Right ventricle myocardium inferior (tissue), 1 donor: ENCODE measurements around the gene TMEM170A. TPM values are rescaled to one million over a fixed set of nuclear protein-coding genes. Genes with fewer than 3 reads are reported as not detected.
"Not testable (repeated sequence)": the region's sequence is repeated elsewhere in the genome, so short reads cannot be mapped to it uniquely, and the experiment has no call there.

Experiments
- ATAC-seq: fragments of 200-7000 bp; cut with Tn5 transposase; one replicate; pipeline ENCODE4 v1.9.1; 2020; ENCODE audit warnings: mild to moderate bottlenecking, moderate library complexity
- DNase-seq: peaks from one replicate; pipeline ENCODE4 v3.0.0; 2021; ENCODE audit errors: missing footprints
- intact Hi-C: fragments of 100-400 bp; cut with DNase I; formaldehyde crosslinking; loops from one replicate; pipeline ENCODE4 v1.11.0; 2022
- total RNA-seq: library from RNA; stranded (reverse); fragmentation: NEBNext Ultra II Directional; extraction: Animal tissue kit (Norgen Biotek cat#: 25700); gene quantifications from one replicate; pipeline ENCODE4 v1.2.1, GENCODE V29; 2021
- donor health status: DM: no; HTN: yes; CAD: no; lungs with severe emphysema.

TMEM170A gene
- total RNA-seq, 1 donor from 2014 or later: 9.6 TPM

DNA sequence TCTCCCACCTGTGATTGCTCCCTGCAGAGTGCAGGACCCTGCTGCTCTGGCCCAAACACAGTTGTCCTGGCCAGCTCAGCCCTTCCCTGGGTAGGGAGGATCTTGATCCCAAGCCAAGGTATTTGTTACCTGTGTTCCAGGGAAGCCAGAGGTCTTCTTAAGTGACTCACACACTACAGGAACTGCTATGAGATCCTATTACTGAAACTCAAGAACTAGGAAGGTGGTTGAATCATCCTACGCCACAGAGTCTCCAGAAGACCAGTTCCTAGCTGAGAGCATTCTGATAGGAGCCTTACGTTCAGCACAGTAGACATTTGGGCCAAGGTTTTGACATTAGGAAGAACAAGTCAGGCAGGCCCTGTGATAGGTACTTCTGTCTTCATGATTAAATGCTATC, 18.7 kb upstream of the TMEM170A start:
- DNase-seq (no peak), ATAC-seq (no peak)
- intact Hi-C loops: no loop called here

- ATAC-seq: no peak
- intact Hi-C loops: no loop called here
Observed at GRCh38 chr16:75482434-75483205, 18.1 kb upstream of the TMEM170A start.

GRCh38 chr16:75481475-75481874, 17.0 kb upstream of the TMEM170A start:
- DNase-seq (no peak), ATAC-seq (no peak)
- intact Hi-C loops: no loop called here

More at GRCh38 chr16:75482434-75483205, 18.1 kb upstream of the TMEM170A start:
- DNase-seq: no peak

DNA sequence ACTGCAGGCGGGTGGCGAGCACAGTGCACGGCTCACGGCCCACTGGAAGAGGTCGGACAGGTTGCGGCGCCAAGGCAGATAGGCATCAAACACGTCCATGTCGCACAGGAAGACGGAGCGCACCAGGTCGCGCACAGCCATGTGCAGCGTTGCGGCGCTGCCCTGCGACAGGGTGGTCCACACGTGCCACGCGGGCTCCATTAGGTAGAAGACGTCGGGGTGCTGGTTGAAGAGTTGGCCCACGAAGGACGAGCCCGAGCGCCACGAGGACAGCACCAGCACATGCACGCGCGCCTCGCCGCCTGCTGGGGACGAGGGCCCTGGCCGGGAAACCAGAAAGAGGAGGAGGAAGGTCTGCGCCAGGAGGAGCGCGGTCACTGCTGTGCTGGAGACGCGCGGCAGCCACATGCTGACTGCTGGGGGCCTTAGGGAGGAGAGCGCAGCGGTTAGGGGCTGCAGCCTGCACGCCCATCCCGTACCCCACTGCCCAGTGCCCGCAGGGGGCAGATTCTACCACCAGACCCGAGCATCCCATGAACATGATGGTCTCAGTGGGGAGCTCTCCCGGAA, 15.0 kb upstream of the TMEM170A start:
- intact Hi-C loops: no loop called here
- DNase-seq (no peak), ATAC-seq (no peak)

GRCh38 chr16:75478480-75479345, 14.2 kb upstream of the TMEM170A start:
- no peak for DNase-seq
- ATAC-seq: no peak
- intact Hi-C loops: no loop called here

GRCh38 chr16:75477680-75478473, 13.4 kb upstream of the TMEM170A start:
- intact Hi-C loops: no loop called here
- ATAC-seq (no peak), DNase-seq (no peak)

DNA sequence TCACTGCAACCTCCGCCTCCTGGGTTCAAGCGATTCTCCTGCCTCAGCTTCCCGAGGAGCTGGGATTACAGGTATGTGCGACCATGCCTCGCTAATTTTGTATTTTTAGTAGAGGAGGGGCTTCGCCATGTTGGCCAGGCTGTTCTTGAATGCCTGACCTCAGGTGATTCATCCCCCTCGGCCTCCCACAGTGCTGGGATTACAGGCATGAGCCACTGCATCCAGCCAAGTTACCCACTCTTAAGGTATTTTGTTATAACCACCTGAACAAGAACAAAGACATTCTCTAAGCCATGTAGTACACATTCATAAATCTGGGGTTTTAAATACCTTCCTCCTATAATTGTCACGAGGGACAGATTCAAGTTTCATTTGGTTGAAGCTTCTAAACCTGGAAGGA, 12.3 kb upstream of the TMEM170A start:
- intact Hi-C loops: no loop called here
- ATAC-seq: no peak
- no peak for DNase-seq

- DNase-seq: no peak
- intact Hi-C loops: no loop called here
Observed at GRCh38 chr16:75475420-75475847, 10.9 kb upstream of the TMEM170A start.

GRCh38 chr16:75472908-75473877, 8.7 kb upstream of the TMEM170A start:
- DNase-seq (no peak), ATAC-seq (no peak)
- intact Hi-C loops: loop anchor here (2.0 kb wide), 1 partner anchor 44 kb away; no protein-coding TSS in a partner anchor

More at GRCh38 chr16:75475420-75475847, 10.9 kb upstream of the TMEM170A start:
- no peak for ATAC-seq

GRCh38 chr16:75471723-75472633, 7.5 kb upstream of the TMEM170A start:
- ATAC-seq: peak; percentile 94
- no peak for DNase-seq
- intact Hi-C loops: loop anchor here (1.0 to 2.0 kb wide), 3 partner anchors 45 to 292 kb away; no protein-coding TSS in a partner anchor

DNA sequence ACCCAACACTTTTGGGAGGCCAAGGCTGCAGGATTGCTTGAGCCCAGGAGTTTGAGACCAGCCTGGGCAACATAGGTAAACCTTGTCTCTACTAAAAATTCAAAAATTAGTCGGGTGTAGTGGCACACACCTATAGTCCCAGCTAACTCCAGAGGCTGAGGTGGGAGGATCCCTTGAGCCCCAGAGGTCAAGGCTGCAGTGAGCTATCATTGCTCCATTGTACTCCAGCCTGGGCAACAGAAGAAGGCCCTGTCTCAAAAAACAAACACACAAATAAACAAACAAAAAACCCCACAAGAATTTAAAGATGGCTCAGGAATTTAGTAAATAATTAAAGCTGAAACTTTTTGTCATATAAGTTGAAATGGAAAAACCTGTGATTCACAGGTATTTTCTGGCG, 2.3 kb upstream of the TMEM170A start:
- ATAC-seq (no peak), DNase-seq (no peak)
- intact Hi-C loops: no loop called here

DNA sequence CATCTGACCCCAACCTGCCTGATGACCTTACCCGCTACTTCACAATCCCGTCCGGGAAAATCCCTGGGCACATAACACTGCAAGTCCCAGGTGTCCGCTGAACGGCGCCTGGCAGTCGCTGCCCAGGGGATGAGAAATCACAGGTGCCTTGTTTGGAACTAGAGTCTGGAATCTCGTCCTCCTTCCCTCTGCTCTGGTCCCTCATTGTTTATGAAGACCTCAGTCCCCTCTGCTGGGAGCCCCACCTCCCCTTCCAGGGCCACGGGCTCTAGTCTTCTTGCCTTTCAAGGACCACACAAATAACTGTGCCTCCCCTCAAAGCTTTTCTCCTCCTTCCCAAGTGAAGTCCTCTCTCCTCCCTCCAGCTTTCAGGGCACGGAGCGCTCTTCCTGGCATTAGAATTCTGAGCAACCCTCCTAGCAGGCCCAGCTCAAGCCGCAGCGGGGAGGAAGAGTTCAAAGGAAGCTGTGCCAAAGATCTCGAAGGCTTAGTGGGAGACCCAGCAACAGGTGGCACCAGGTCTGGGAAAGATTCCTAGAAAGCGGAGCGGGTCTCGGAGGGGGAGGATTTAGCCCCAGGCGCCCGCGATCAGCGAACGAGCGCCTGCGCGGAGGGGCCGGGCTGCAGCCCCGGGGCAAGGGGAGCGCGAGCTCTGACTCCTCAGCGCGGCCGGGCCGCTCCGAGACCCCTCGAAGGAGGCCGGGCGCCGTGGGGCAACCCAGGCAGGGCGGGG, 934 bp downstream of the TMEM170A start:
- intact Hi-C loops: loop anchor here (2.0 kb wide), 5 partner anchors 31 to 265 kb away; partner anchors contain the start of genes ADAT1 and CFDP1
- ATAC-seq: peak; percentile 9
- not testable (repeated sequence) for DNase-seq

- intact Hi-C loops: no loop called here
Observed at GRCh38 chr16:75462806-75463205, 1.7 kb downstream of the TMEM170A start.

GRCh38 chr16:75461575-75461974, 2.9 kb downstream of the TMEM170A start:
- ATAC-seq (no peak), DNase-seq (no peak)
- intact Hi-C loops: no loop called here

More at GRCh38 chr16:75462806-75463205, 1.7 kb downstream of the TMEM170A start:
- ATAC-seq (no peak), DNase-seq (no peak)

GRCh38 chr16:75460446-75460845, 4.0 kb downstream of the TMEM170A start:
- ATAC-seq (no peak), DNase-seq (no peak)
- intact Hi-C loops: no loop called here

DNA sequence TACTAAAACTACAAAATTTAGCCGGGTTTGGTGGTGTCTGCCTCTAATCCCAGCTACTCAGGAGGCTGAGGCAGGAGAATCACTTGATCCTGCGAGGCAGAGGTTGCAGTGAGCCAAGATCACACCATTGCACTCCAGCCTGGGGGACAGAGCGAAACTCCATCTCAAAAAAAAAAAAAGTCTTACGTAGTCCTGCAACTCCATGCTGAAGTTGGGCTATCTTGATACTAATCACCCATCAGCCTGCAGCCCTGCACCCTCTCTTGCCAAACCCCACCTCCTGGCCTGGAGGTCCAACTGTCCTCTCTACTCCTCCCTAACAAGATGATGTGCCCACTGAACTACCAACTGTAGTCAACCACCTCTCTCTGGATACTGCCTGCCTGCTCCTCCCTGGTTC, 4.8 kb downstream of the TMEM170A start:
- DNase-seq: no peak
- ATAC-seq: no peak
- intact Hi-C loops: no loop called here
